ENCODE data around the gene SYVN1. TPM values are rescaled to one million over a fixed set of nuclear protein-coding genes. Genes with fewer than 3 reads are reported as not detected.
A peak's percentile ranks its signal among the peaks of the same experiment; 100 is the strongest.

Gene SYVN1
- total and polyA plus RNA-seq, 2 donors (not counting 1 experiment from before 2014, with no cell fraction given), result 187 to 282 TPM

GRCh38 chr11:65132988-65133700 lies 1.2 kb downstream of the SYVN1 start:
- DNase-seq (peak; percentile 82), ATAC-seq (ENCODE audit: low read depth) (peak; percentile 13)
- ChIA-PET POLR2A (interaction anchor here (0.7 to 8.8 kb wide), 8 partner anchors 14 to 659 kb away, joined by 3 to 160 read pairs (median 4); partner anchors contain the start of genes CAPN1, FAU, MRPL49 and POLA2), CTCF (interaction anchor here (1.2 to 7.5 kb wide), 7 partner anchors 11 to 47 kb away, joined by 4 to 64 read pairs (median 26); partner anchors contain the start of genes CAPN1, FAU, MRPL49 and TM7SF2)
- Mint-ChIP-seq H3K4me3 (peak overlapping the region; percentile 97), H3K27ac (peak overlapping the region; percentile 99), H3K4me1 (peaks cover 70% of the 10 kb centered on the region), H3K27me3 (no peaks in the 10 kb centered on the region), H3K9me3 (ENCODE audit: insufficient read depth) (no peaks in the 10 kb centered on the region)
- Histone ChIP-seq H2AFZ (ENCODE audit: insufficient read depth, low read depth, low read length, poor library complexity, severe bottlenecking) (no peak overlapping the region), H4K20me1 (ENCODE audit: control insufficient read depth, insufficient read depth, low read length, poor library complexity, severe bottlenecking) (peaks cover 59% of the 10 kb centered on the region), H3K4me3 (ENCODE audit: control extremely low read depth in 1 of 5, extremely low read depth in 1 of 5, insufficient read depth in 1 of 5, low read depth in 2 of 5, low read length in 4 of 5) (peak overlapping the region; percentile 81 to 99 (median 96)), H3K4me2 (replicated peaks; ENCODE audit: low read depth, low read length, poor library complexity, severe bottlenecking) (peak overlapping the region; percentile 89), H3K79me2 (ENCODE audit: control insufficient read depth, insufficient read depth, low read length) (peaks cover 79% of the 10 kb centered on the region), H3K36me3 (replicated peaks in 1 of 2; ENCODE audit: control extremely low read depth in 1 of 2, control insufficient read depth in 1 of 2, extremely low read depth in 1 of 2, insufficient read depth in 2 of 2, low read length in 1 of 2) (peaks cover 3 to 42% of the 10 kb centered on the region in 2 experiments), H3K27me3 (replicated peaks in 1 of 4; ENCODE audit: control extremely low read depth in 1 of 4, control insufficient read depth in 3 of 4, insufficient read depth in 4 of 4, low read length in 3 of 4) (no peaks in the 10 kb centered on the region), H3K9ac (ENCODE audit: low read length) (peak overlapping the region; percentile 99), H3K9me3 (ENCODE audit: control extremely low read depth in 1 of 3, control insufficient read depth in 2 of 3, insufficient read depth in 1 of 3, low read length in 2 of 3) (no peaks in the 10 kb centered on the region), H3K27ac (ENCODE audit: low read length in 2 of 2) (peak overlapping the region; percentile 98 to 99), H3K4me1 (ENCODE audit: control insufficient read depth in 2 of 2, insufficient read depth in 2 of 2, low read length in 2 of 2) (peaks cover 43 to 71% of the 10 kb centered on the region in 2 donors)
- intact Hi-C loops (cut with micrococcal nuclease), result loop anchor here (1.0 to 5.0 kb wide), 5 partner anchors 11 to 484 kb away; partner anchors contain the start of genes CAPN1, FAU, MRPL49 and PCNX3
- TF ChIP-seq, protein P1, sequence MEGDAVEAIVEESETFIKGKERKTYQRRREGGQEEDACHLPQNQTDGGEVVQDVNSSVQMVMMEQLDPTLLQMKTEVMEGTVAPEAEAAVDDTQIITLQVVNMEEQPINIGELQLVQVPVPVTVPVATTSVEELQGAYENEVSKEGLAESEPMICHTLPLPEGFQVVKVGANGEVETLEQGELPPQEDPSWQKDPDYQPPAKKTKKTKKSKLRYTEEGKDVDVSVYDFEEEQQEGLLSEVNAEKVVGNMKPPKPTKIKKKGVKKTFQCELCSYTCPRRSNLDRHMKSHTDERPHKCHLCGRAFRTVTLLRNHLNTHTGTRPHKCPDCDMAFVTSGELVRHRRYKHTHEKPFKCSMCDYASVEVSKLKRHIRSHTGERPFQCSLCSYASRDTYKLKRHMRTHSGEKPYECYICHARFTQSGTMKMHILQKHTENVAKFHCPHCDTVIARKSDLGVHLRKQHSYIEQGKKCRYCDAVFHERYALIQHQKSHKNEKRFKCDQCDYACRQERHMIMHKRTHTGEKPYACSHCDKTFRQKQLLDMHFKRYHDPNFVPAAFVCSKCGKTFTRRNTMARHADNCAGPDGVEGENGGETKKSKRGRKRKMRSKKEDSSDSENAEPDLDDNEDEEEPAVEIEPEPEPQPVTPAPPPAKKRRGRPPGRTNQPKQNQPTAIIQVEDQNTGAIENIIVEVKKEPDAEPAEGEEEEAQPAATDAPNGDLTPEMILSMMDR (IDR thresholded peaks at IDR 0.05), result no peak
- no peak for TF ChIP-seq EZH2 (IDR thresholded peaks at IDR 0.05; ENCODE audit: borderline replicate concordance, insufficient read depth, low read depth, low read length, poor library complexity, severe bottlenecking)
- WGBS (ENCODE audit: insufficient coverage), result 18% methylated on average over 13 of the region's 18 CpGs
